GM13976 (cell line): Measurements from ENCODE around the gene FKBP1A.

Experiments
- DNase-seq: peaks from one replicate; pipeline ENCODE4 v3.0.0; 2012; ENCODE audit warnings: low spot score
- CTCF ChIP-seq: IDR thresholded peaks from 2 replicates; pipeline ENCODE4 v1.5.1; 2012; ENCODE audit warnings: borderline replicate concordance, mild to moderate bottlenecking; ENCODE audit not compliant: insufficient read depth; ENCODE audit errors: extremely low read depth, missing control alignments, control extremely low read depth
- in situ Hi-C: fragments of 300-500 bp; cut with MboI; formaldehyde crosslinking; loops from one replicate; pipeline ENCODE4 v1.12.0; 2022; ENCODE audit warnings: low sequenced_read_pairs, mixed read lengths, inconsistent platforms; ENCODE audit not compliant: unreplicated experiment

The FKBP1A gene

GRCh38 chr20:1378735-1379125 is 14.1 kb downstream of the FKBP1A start:
- TF ChIP-seq CTCF = no peak
- in situ Hi-C loops = no loop called here
- DNase-seq = no peak

- no peak for TF ChIP-seq CTCF
- in situ Hi-C loops = no loop called here
- DNase-seq = no peak
Measured at GRCh38 chr20:1377984-1378734, 14.7 kb downstream of the FKBP1A start.

GRCh38 chr20:1377341-1377871 is 15.4 kb downstream of the FKBP1A start:
- DNase-seq = no peak
- no peak for TF ChIP-seq CTCF
- in situ Hi-C loops = no loop called here

- in situ Hi-C loops = no loop called here
- TF ChIP-seq CTCF = no peak
- DNase-seq = no peak
Measured at GRCh38 chr20:1376408-1377270, 16.2 kb downstream of the FKBP1A start.

- no peak for DNase-seq
- in situ Hi-C loops = no loop called here
Measured at GRCh38 chr20:1376007-1376406, 16.8 kb downstream of the FKBP1A start.

More at GRCh38 chr20:1376007-1376406, 16.8 kb downstream of the FKBP1A start:
- TF ChIP-seq CTCF = no peak
